Nephron progenitor cell (in vitro differentiated cells): Measurements from ENCODE around the gene ATL2.
A peak's percentile ranks its signal among the peaks of the same experiment; 100 is the strongest.
"Not testable (repeated sequence)": the region's sequence is repeated elsewhere in the genome, so short reads cannot be mapped to it uniquely, and the experiment has no call there.

ENCODE experiments used
- DNase-seq: peaks from one replicate; pipeline ENCODE4 v3.0.0; 2021
- H3K27ac Mint-ChIP-seq: 2 replicates; pipeline ENCODE4 v1.8.0; 2021; ENCODE audit warnings: mild to moderate bottlenecking, moderate library complexity, mixed read lengths
- H3K27me3 Mint-ChIP-seq: 2 replicates; pipeline ENCODE4 v1.8.0; 2021; ENCODE audit warnings: mild to moderate bottlenecking, low read depth, mixed read lengths; ENCODE audit not compliant: poor library complexity
- H3K36me3 Mint-ChIP-seq: 2 replicates; pipeline ENCODE4 v1.8.0; 2021; ENCODE audit warnings: low read depth, mixed read lengths
- H3K4me1 Mint-ChIP-seq: 2 replicates; pipeline ENCODE4 v1.8.0; 2021; ENCODE audit warnings: mixed read lengths
- H3K4me3 Mint-ChIP-seq: 2 replicates; pipeline ENCODE4 v1.8.0; 2021; ENCODE audit warnings: mild to moderate bottlenecking, moderate library complexity, mixed read lengths
- H3K9me3 Mint-ChIP-seq: 2 replicates; pipeline ENCODE4 v1.8.0; 2021; ENCODE audit warnings: mild to moderate bottlenecking, moderate library complexity, mixed read lengths
- CTCF ChIP-seq: fragments of 200-600 bp; sonication (generic); IDR thresholded peaks from 2 replicates; pipeline ENCODE4 v1.5.0; 2021; ENCODE audit warnings: antibody characterized with exemption

ATL2 gene

GRCh38 chr2:38281095-38281742 is 95.9 kb downstream of the ATL2 start:
- DNase-seq = no peak
- H3K4me1 Mint-ChIP-seq = peaks cover 26% of the 10 kb centered on the region
- H3K36me3 Mint-ChIP-seq = peaks cover 6% of the 10 kb centered on the region
- TF ChIP-seq CTCF = no peak
- no peak overlapping the region for H3K27ac Mint-ChIP-seq
- H3K9me3 Mint-ChIP-seq = peaks cover 27% of the 10 kb centered on the region
- no peak overlapping the region for H3K4me3 Mint-ChIP-seq
- peaks cover 2% of the 10 kb centered on the region for H3K27me3 Mint-ChIP-seq

- H3K9me3 Mint-ChIP-seq = peaks cover 28% of the 10 kb centered on the region
- no peak for TF ChIP-seq CTCF
- H3K27me3 Mint-ChIP-seq = peaks cover 2% of the 10 kb centered on the region
- no peak for DNase-seq
- H3K4me1 Mint-ChIP-seq = peaks cover 19% of the 10 kb centered on the region
- peaks cover 6% of the 10 kb centered on the region for H3K36me3 Mint-ChIP-seq
- no peak overlapping the region for H3K4me3 Mint-ChIP-seq
- H3K27ac Mint-ChIP-seq = no peak overlapping the region
Measured at GRCh38 chr2:38279201-38279600, 97.9 kb downstream of the ATL2 start.

GRCh38 chr2:38278117-38278438 is 99.0 kb downstream of the ATL2 start:
- H3K4me1 Mint-ChIP-seq = peaks cover 22% of the 10 kb centered on the region
- not testable (repeated sequence) for H3K27ac Mint-ChIP-seq, DNase-seq, H3K4me3 Mint-ChIP-seq, H3K27me3 Mint-ChIP-seq, H3K36me3 Mint-ChIP-seq
- H3K9me3 Mint-ChIP-seq = peaks cover 28% of the 10 kb centered on the region

GRCh38 chr2:38277245-38278116 is 99.6 kb downstream of the ATL2 start:
- DNase-seq = no peak
- Mint-ChIP-seq H3K27me3 (no peaks in the 10 kb centered on the region), H3K9me3 (peaks cover 28% of the 10 kb centered on the region), H3K4me1 (peaks cover 25% of the 10 kb centered on the region), H3K27ac (peak overlapping the region; percentile 25), H3K4me3 (no peak overlapping the region), H3K36me3 (peaks cover 6% of the 10 kb centered on the region)
- no peak for TF ChIP-seq CTCF

- no peak overlapping the region for H3K27ac Mint-ChIP-seq
- peak; percentile 68 for TF ChIP-seq CTCF
- H3K4me1 Mint-ChIP-seq = peaks cover 25% of the 10 kb centered on the region
- no peak overlapping the region for H3K4me3 Mint-ChIP-seq
- peak; percentile 30 for DNase-seq
- no peaks in the 10 kb centered on the region for H3K27me3 Mint-ChIP-seq
- peaks cover 6% of the 10 kb centered on the region for H3K36me3 Mint-ChIP-seq
- H3K9me3 Mint-ChIP-seq = peaks cover 28% of the 10 kb centered on the region
Measured at GRCh38 chr2:38274286-38275276, 102.5 kb downstream of the ATL2 start.

- H3K36me3 Mint-ChIP-seq = no peaks in the 10 kb centered on the region
- no peaks in the 10 kb centered on the region for H3K27me3 Mint-ChIP-seq
- no peak overlapping the region for H3K4me3 Mint-ChIP-seq
- no peak for TF ChIP-seq CTCF
- peaks cover 18% of the 10 kb centered on the region for H3K4me1 Mint-ChIP-seq
- H3K27ac Mint-ChIP-seq = no peak overlapping the region
- H3K9me3 Mint-ChIP-seq = peaks cover 13% of the 10 kb centered on the region
- no peak for DNase-seq
Measured at GRCh38 chr2:38271697-38272096, 105.4 kb downstream of the ATL2 start.
